Measurements from ENCODE around the gene NAPA. TPM values are rescaled to one million over a fixed set of nuclear protein-coding genes. Genes with fewer than 3 reads are reported as not detected.

The NAPA gene
- total RNA-seq, 4 donors from 2014 or later = 94.8 to 138 (median 114) TPM

- H3K36me3 ChIP-seq = no peaks in the 10 kb centered on the region
- H3K4me3 ChIP-seq = no peak overlapping the region
- WGBS, 2 donors (ENCODE audit: low coverage in 1 of 2) = 17 to 28% methylated on average over 3 to 7 of the region's 7 CpGs
- H3K4me1 ChIP-seq = peaks cover 4 to 20% (median 6%) of the 10 kb centered on the region in 4 donors
- TF ChIP-seq POLR2A (IDR thresholded peaks at IDR 0.05) (no peak), CTCF (IDR thresholded peaks at IDR 0.05) (no peak), EP300 (IDR thresholded peaks at IDR 0.05; ENCODE audit: low read depth) (no peak), POLR2AphosphoS5 (IDR thresholded peaks at IDR 0.05) (no peak)
- DNase-seq = peak; percentile 58
- peak overlapping the region in 2 of 4 donors; percentile 4 to 36 for H3K27ac ChIP-seq
- intact Hi-C loops (cut with DNase I; ENCODE audit: low total_unique reads) = no loop called here
- in situ Hi-C loops (cut with MboI; ENCODE audit: low pct_ligation_motif_present in 1 of 4, low pct_unique_long_range_greater_than_20kb in 1 of 4, low sequenced_read_pairs in 3 of 4) = no loop called here
- no peaks in the 10 kb centered on the region for H3K9me3 ChIP-seq
- no peaks in the 10 kb centered on the region for H3K27me3 ChIP-seq
Measured at GRCh38 chr19:47523473-47523872, 8.6 kb upstream of the NAPA start.

- intact Hi-C loops (cut with DNase I; ENCODE audit: low total_unique reads) = no loop called here
- no peaks in the 10 kb centered on the region for H3K36me3 ChIP-seq
- H3K4me1 ChIP-seq = peaks cover 4 to 20% (median 6%) of the 10 kb centered on the region in 4 donors
- in situ Hi-C loops (cut with MboI; ENCODE audit: low pct_ligation_motif_present in 1 of 4, low pct_unique_long_range_greater_than_20kb in 1 of 4, low sequenced_read_pairs in 3 of 4) = no loop called here
- peak overlapping the region in 3 of 4 donors; percentile 39 to 55 (median 53) for H3K27ac ChIP-seq
- TF ChIP-seq POLR2A (IDR thresholded peaks at IDR 0.05) (no peak), CTCF (IDR thresholded peaks at IDR 0.05) (no peak), EP300 (IDR thresholded peaks at IDR 0.05; ENCODE audit: low read depth) (no peak), POLR2AphosphoS5 (IDR thresholded peaks at IDR 0.05) (no peak)
- no peaks in the 10 kb centered on the region for H3K27me3 ChIP-seq
- H3K9me3 ChIP-seq = no peaks in the 10 kb centered on the region
- 76% methylated on average over 16 of the region's 20 CpGs; no CpG with 5 or more reads in 1 of the 2 donors for WGBS, 2 donors (ENCODE audit: low coverage in 1 of 2)
- H3K4me3 ChIP-seq = no peak overlapping the region
- DNase-seq = no peak
Measured at GRCh38 chr19:47521473-47522180, 6.8 kb upstream of the NAPA start.

DNA sequence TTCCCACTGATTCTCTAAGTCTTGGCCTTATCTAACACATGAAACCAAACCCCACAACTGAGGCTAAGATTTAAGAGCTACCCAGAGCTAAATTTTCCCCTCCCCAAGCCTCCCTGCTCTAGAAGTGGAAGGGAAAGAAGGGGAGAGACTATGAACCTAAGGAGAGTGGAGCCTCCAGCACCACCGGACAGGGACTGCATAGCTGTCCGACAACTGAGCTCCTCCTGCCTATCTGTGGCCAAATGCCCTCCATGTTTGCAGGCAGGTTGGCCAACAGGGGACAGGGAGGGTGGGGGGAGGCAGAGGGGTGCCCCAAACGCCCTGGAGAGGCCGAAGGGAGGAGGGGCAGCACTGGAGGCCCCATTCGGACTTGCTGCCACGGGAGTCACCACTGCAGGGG lies 6.0 kb upstream of the NAPA start:
- H3K9me3 ChIP-seq = no peaks in the 10 kb centered on the region
- WGBS, 2 donors (ENCODE audit: low coverage in 1 of 2) = 87% methylated on average over 4 of the region's 6 CpGs; no CpG with 5 or more reads in 1 of the 2 donors
- no peak for TF ChIP-seq EP300 (IDR thresholded peaks at IDR 0.05; ENCODE audit: low read depth)
- TF ChIP-seq POLR2A (IDR thresholded peaks at IDR 0.05) = no peak
- no peak for TF ChIP-seq CTCF (IDR thresholded peaks at IDR 0.05)
- no peak for TF ChIP-seq POLR2AphosphoS5 (IDR thresholded peaks at IDR 0.05)
- no peak for DNase-seq
- in situ Hi-C loops (cut with MboI; ENCODE audit: low pct_ligation_motif_present in 1 of 4, low pct_unique_long_range_greater_than_20kb in 1 of 4, low sequenced_read_pairs in 3 of 4) = no loop called here
- no peaks in the 10 kb centered on the region for H3K36me3 ChIP-seq
- H3K27me3 ChIP-seq = no peaks in the 10 kb centered on the region
- no peak overlapping the region for H3K4me3 ChIP-seq
- intact Hi-C loops (cut with DNase I; ENCODE audit: low total_unique reads) = no loop called here
- H3K4me1 ChIP-seq = peaks cover 4 to 25% (median 8%) of the 10 kb centered on the region in 4 donors
- H3K27ac ChIP-seq = no peak overlapping the region

- no peak for DNase-seq
- no peak overlapping the region for H3K27ac ChIP-seq
- TF ChIP-seq EP300 (IDR thresholded peaks at IDR 0.05; ENCODE audit: low read depth) = no peak
- TF ChIP-seq POLR2AphosphoS5 (IDR thresholded peaks at IDR 0.05) = no peak
- TF ChIP-seq POLR2A (IDR thresholded peaks at IDR 0.05) = no peak
- TF ChIP-seq CTCF (IDR thresholded peaks at IDR 0.05) = no peak
- no peaks in the 10 kb centered on the region for H3K27me3 ChIP-seq
- no peaks in the 10 kb centered on the region for H3K9me3 ChIP-seq
- intact Hi-C loops (cut with DNase I; ENCODE audit: low total_unique reads) = no loop called here
- no peak overlapping the region for H3K4me3 ChIP-seq
- 63 to 76% methylated on average over 4 to 10 of the region's 10 CpGs for WGBS, 2 donors (ENCODE audit: low coverage in 1 of 2)
- H3K4me1 ChIP-seq = peaks cover 4 to 29% (median 8%) of the 10 kb centered on the region in 4 donors
- in situ Hi-C loops (cut with MboI; ENCODE audit: low pct_ligation_motif_present in 1 of 4, low pct_unique_long_range_greater_than_20kb in 1 of 4, low sequenced_read_pairs in 3 of 4) = no loop called here
- no peaks in the 10 kb centered on the region for H3K36me3 ChIP-seq
Measured at GRCh38 chr19:47520343-47520806, 5.5 kb upstream of the NAPA start.
